T-helper 2 cell treated with Interferon-gamma antibody and Interleukin-4, amounts not matched to agents 100 ng/mL and 5 ng/mL, for 36 hours (primary cell): ENCODE results near the gene BMPR1A. TPM values are rescaled to one million over a fixed set of nuclear protein-coding genes. Genes with fewer than 3 reads are reported as not detected.

Source experiments
- intact Hi-C: fragments of 100-400 bp; cut with micrococcal nuclease; formaldehyde crosslinking; loops from one replicate; pipeline ENCODE4 v1.15.1; 2023
- total RNA-seq: library from RNA; stranded (reverse); gene quantifications from 2 replicates; pipeline ENCODE4 v1.2.3, GENCODE V29; 2022

Gene BMPR1A
- total RNA-seq, 1 donor from 2014 or later = 9.6 TPM

DNA sequence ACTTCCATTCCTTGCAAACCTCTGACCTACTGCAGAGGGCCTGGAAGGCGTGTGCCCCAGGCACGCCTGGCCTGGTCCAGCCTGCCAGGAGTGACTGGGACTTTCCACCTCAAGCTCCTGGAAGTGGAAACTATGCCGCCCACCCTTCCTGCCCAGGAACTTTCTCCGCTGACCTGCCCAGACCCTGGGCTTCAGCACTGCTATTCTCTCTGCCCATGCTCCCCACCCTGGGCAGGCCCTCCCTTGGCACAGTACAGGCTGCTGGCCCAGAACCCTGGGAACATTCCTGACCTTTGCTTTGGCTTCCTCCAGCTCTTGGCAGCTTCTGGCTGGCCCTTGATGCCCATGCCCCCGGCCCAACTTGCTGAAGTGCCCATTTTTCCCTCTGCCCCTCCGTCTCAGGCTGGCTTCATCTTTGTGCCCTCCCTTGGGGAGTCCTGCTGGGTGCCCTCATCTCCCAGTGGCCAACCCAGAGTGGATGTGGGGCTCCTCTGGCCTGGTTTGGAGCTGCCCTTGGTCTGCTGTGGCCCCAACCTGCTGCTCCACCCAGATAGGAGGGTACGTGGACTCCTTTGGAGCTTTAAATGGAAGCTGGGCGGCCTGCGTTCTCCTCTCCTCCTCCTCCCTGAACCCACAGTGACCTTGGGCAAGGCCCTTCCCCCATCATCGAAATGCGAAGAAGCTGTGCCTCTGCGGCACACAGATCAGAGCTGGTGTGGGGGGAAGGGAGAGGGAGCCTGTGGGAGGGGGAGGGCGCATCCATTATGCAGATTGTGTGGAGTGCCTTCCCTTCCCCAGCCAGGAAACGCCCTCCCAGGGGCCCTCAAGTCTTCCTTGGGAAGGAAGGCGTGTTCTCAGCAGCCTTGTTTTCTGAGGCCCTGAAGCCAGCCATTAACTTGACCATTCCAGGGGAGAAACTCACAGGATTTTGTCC, 197.6 kb downstream of the BMPR1A start:
- intact Hi-C loops = no loop called here

DNA sequence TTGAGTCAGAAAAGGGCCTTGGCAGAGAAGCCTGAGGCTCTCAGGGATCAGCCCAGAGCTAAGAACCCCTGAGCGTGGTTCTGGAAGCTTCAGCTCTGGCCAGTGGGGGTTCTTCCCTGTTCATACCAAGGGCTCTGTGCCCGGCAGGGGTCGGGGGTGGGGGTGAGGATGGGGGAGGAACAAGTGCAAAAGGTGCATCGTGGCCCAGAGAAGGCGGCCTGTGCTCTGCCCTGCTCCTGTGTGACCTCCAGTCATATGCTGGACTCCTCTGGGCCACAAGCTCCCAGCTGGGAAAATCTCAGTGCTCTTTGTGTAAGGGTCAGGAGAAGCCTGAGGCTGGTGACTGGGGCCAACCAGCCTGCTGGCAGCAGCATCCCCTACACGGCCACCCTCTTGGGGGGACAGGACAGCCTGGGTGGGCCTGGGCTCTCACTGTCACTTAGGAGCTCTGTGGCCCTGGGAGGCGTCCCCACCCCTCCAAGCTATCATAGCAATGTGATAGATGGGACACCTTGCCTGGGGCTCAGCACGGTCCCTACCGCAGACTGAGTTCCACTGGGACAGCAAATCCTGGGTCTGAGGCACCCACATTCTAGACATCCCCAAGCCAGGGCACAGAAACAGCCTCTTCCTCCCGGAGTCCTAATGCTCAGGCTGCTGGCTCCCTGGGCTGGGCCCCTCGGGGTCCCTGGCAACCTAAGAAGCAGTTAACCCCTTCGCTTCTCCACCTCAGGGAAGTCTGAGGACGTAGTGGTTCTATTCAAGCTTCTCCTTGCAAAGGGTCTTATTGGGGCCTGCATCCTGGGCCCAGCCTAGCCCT, 198.5 kb downstream of the BMPR1A start:
- intact Hi-C loops = no loop called here

- intact Hi-C loops = no loop called here
Observed at GRCh38 chr10:86955501-86956194, 199.2 kb downstream of the BMPR1A start.

- intact Hi-C loops = no loop called here
Observed at GRCh38 chr10:86956195-86956847, 199.9 kb downstream of the BMPR1A start.

DNA sequence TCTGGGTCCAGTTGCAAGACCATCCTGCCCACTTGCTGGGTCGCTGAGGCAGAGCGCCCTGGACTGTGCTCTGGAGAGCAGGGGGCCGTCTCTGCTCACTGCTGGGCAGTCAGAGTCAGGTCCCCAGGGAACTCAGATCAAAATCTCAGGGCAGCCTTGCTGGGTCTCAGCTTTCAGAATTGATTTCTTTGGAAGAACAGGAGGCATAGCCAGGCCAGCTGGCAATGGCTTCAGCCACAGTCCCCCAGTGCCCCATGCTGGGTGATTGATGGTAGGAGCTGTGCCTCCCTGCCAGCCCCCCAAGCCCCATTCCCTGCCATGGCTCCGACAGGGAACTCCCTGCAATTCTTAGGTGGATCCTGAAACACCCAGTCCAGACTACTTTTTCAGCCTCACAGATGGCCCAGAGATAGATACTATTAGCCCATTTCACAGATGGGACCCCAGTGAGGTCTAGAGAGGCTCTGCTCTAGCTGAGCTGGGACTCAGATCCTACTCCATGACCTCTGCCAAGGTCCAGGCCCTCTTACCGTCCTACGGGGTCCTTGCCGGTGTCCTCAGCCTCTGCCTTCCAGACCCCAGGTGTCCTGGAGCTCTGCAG, 200.5 kb downstream of the BMPR1A start:
- intact Hi-C loops = no loop called here

- intact Hi-C loops = no loop called here
Observed at GRCh38 chr10:86957471-86958115, 201.2 kb downstream of the BMPR1A start, which contains the start of gene MMRN2. TSS of gene MMRN2 (minus strand) at chr10:86957615. CDS start at chr10:86957541, 74 bp downstream.

DNA sequence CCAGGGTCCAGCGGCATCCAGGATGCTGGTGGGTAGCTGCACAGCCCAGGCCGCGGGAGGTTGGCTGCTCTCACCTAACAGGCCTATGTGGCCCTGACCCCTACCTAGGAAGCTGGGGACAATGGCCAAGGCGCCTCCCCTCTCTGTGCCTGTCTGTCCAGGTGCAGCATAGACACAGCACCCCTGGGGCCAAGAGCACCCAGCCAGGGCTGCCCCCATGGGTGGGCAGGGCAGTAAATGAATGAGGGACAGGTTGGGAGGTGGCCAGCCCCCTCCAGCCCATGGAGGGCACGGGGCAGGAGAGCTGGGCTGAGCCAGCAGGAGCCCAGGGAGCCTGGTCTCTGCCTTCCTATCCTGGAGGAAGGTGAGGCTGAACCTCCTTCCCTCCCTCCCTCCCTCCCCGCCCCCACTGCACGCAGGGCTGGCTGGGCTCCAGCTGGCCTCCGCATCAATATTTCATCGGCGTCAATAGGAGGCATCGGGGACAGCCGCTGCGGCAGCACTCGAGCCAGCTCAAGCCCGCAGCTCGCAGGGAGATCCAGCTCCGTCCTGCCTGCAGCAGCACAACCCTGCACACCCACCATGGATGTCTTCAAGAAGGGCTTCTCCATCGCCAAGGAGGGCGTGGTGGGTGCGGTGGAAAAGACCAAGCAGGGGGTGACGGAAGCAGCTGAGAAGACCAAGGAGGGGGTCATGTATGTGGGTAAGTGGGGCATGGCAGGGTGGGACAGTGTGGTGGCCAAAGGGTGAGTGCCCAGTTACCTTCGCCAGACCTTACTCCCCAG, 201.9 kb downstream of the BMPR1A start, which contains the start of gene SNCG:
Gene SNCG (plus strand): TSS at position 484 of the 785 bp plus-strand sequence. CDS start 99 bp downstream, at position 583.
- intact Hi-C loops = no loop called here

DNA sequence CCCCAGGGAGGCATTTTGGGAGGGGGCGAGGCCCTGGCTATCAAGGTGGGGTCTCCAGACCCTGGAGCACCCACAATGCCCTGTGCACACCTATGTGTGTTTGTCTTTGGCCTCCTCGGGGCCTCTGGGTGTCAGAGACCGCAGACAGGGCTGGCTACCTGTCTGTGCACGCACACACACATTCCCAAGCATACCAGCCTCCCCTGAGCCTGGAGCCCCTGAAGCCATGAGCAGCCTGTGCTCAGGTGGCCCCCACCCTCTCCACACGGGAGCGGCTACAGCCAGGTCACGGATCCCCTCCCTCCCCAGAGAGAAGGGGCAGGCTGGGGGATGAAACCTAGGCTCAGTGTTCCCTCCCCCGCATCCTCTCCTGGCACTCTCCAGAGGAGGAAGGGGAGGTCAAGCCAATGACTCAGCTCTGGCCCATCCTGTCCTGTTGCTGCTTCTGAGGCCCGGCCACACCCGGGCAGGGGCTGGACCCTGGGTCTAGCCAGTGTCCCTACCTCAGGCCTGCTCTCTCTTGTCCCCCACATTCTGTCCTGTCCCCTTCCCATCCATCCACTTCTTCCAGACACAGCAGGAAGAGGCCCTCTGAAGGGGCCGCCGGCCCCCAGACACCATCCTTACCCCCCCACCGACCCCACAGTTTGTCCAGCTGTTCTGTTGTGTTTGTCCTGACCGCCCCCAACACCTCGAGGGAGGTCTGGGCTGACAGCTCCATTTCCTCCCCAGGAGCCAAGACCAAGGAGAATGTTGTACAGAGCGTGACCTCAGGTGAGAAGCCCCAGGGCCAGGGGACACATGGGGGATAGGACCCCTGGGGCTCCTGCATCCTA, 202.7 kb downstream of the BMPR1A start:
- intact Hi-C loops = no loop called here

- intact Hi-C loops = loop anchor here (1.0 kb wide), 1 partner anchor 20 kb away; no protein-coding TSS in a partner anchor
Observed at GRCh38 chr10:86959737-86960002, 203.3 kb downstream of the BMPR1A start.

DNA sequence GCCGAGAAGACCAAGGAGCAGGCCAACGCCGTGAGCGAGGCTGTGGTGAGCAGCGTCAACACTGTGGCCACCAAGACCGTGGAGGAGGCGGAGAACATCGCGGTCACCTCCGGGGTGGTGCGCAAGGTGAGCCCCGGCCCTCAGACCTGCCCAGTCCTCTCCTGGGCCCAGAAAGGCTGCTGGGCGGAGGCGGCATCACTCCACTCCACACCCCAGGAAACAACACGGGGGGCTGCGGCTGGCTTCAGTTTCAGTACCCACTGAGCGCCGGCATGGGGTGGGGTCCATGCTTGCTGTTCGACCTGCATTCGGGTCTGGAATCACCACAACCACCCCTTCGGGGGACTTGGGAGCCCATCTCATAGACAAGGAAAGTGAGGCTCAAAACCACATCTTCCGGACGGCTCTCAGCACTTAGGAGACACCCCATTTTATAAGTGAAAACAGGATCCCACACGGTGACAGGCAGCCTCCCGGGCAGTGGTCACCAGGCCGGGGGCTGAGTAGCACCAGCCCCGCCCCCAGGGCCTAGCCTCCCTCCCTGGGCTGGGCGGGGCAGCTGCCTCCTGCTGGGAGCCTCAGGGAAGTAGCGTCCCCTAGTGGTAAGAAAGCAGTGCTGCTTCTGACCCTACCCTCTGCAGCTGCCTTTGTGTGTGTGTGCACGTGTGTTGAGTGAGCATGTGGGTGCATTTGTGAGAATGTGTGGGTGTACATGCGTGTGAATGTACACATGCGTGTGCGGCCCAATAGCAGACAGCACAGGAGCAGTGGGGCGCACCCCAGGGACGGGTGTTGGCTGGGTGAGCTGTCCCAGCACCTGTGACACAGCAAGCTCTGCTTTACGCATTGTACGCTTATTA, 203.8 kb downstream of the BMPR1A start:
- intact Hi-C loops = loop anchor here (1.0 kb wide), 1 partner anchor 21 kb away; no protein-coding TSS in a partner anchor

DNA sequence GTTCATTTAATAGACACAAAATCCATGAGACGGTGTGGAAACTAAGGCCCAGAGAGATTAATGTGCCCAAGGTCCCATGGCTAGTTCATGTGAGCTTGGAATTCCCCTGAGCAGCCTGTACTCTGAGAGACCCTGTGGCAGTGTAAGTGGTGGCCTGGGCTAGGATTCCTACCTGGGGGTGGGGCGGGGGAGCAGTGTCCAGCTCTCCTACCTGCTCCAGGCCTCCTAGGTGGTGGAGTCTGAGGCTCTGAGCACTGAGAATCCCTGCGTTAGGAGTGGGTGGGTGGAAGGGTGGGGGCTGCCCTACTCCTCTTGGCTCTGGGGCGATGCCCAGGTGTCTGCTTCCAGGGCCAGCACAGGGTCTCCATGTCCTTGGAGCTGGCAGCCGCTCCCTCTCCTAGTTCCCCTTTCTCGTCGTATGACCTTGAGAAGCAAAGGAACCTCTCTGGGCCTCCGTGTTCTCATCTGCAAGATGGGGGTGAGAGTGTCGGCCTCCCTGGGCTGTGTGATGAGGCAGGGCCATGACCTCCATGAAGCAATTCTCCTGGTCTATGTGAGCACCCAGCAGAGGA, 204.5 kb downstream of the BMPR1A start:
- intact Hi-C loops = loop anchor here (1.0 kb wide), 1 partner anchor 22 kb away; no protein-coding TSS in a partner anchor

GRCh38 chr10:86961481-86962091, 205.2 kb downstream of the BMPR1A start:
- intact Hi-C loops = no loop called here

- intact Hi-C loops = no loop called here
Observed at GRCh38 chr10:86962136-86962980, 205.9 kb downstream of the BMPR1A start.

DNA sequence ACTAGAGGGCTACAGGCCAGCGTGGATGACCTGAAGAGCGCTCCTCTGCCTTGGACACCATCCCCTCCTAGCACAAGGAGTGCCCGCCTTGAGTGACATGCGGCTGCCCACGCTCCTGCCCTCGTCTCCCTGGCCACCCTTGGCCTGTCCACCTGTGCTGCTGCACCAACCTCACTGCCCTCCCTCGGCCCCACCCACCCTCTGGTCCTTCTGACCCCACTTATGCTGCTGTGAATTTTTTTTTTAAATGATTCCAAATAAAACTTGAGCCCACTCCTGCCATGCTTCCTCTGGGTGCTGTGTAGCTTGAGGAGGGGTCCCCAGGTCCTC, 206.5 kb downstream of the BMPR1A start:
- intact Hi-C loops = no loop called here

GRCh38 chr10:86963341-86963919, 207.0 kb downstream of the BMPR1A start:
- intact Hi-C loops = no loop called here
